ENCODE measurements around the gene TRABD2A. TPM values are rescaled to one million over a fixed set of nuclear protein-coding genes. Genes with fewer than 3 reads are reported as not detected.

The TRABD2A gene
- total RNA-seq, 1 experiment from 2014 or later: 4.6 TPM

- H3K4me1 ChIP-seq (ENCODE audit: control insufficient read depth in 1 of 2, insufficient read depth in 2 of 2, low read length in 2 of 2): no peaks in the 10 kb centered on the region
- H4K20me1 ChIP-seq (ENCODE audit: insufficient read depth): no peaks in the 10 kb centered on the region
- H3K9ac ChIP-seq (ENCODE audit: low read length): no peak overlapping the region
- ChIA-PET POLR2A (interaction anchor here (1.2 kb wide), 1 partner anchor 113 kb away, joined by 4 read pairs; no protein-coding TSS in a partner anchor), CTCF (no interaction called here), RAD21 (ENCODE audit: low non-redundant PET in 1 of 2, low total read pairs in 2 of 2, uncharacterized antibody in 2 of 2, unreplicated experiment in 2 of 2) (no interaction called here)
- H3K4me2 ChIP-seq (ENCODE audit: low read length): no peak overlapping the region
- no peak overlapping the region for H2AFZ ChIP-seq (ENCODE audit: low read depth, low read length, poor library complexity, severe bottlenecking)
- H3K27me3 ChIP-seq (ENCODE audit: insufficient read depth, low read length): no peaks in the 10 kb centered on the region
- no peak for DNase-seq (ENCODE audit: low read depth, low spot score)
- H3K27ac ChIP-seq (ENCODE audit: low read depth, low read length): no peak overlapping the region
- no peaks in the 10 kb centered on the region for H3K9me3 ChIP-seq (ENCODE audit: control insufficient read depth in 1 of 2, insufficient read depth in 1 of 2, low read depth in 1 of 2, low read length in 2 of 2)
- H3K9me2 ChIP-seq (ENCODE audit: insufficient read depth): no peaks in the 10 kb centered on the region
- ATAC-seq: no peak
- no peak overlapping the region for H3K4me3 ChIP-seq (replicated peaks in 1 of 2; ENCODE audit: low read depth in 1 of 2, low read length in 2 of 2)
- intact Hi-C loops (cut with micrococcal nuclease): no loop called here
- no peaks in the 10 kb centered on the region for H3K36me3 ChIP-seq (ENCODE audit: control insufficient read depth in 1 of 2, insufficient read depth in 2 of 2, low read length in 2 of 2)
- BruUV-seq (replicated peaks): no TSS peak
- TF ChIP-seq ATF3 (IDR thresholded peaks at IDR 0.05) (no peak), SRF (IDR thresholded peaks at IDR 0.05; ENCODE audit: low read depth) (no peak), ZBTB33 (IDR thresholded peaks at IDR 0.05; ENCODE audit: extremely low read depth, insufficient replicate concordance, low read length) (no peak), ZNF274 (IDR thresholded peaks at IDR 0.05; ENCODE audit: low read depth, low read length) (no peak), JUND (IDR thresholded peaks at IDR 0.05) (no peak), CEBPB (IDR thresholded peaks at IDR 0.05; ENCODE audit: low read depth) (no peak), CBX3 (IDR thresholded peaks at IDR 0.05; ENCODE audit: low read depth) (no peak), EZH2 (IDR thresholded peaks at IDR 0.05) (no peak), FOSL1 (IDR thresholded peaks at IDR 0.05; ENCODE audit: low read depth) (no peak), RAD21 (IDR thresholded peaks at IDR 0.05; ENCODE audit: low read depth) (no peak), ZFX (IDR thresholded peaks at IDR 0.05) (no peak), ELF1 (IDR thresholded peaks at IDR 0.05; ENCODE audit: borderline replicate concordance, low read depth) (no peak), POLR2AphosphoS5 (IDR thresholded peaks at IDR 0.05; ENCODE audit: low read depth, low read length) (no peak), POLR2A (IDR thresholded peaks at IDR 0.05; ENCODE audit: borderline replicate concordance, extremely low read depth, insufficient read depth, insufficient read length) (no peak), CTCF (IDR thresholded peaks at IDR 0.05 in 2 of 3, conservative IDR thresholded peaks at IDR 0.05 in 1 of 3; ENCODE audit: borderline replicate concordance in 1 of 3, insufficient read depth in 1 of 3, low read depth in 2 of 3, low read length in 2 of 3) (no peak), YY1 (IDR thresholded peaks at IDR 0.05; ENCODE audit: extremely low read depth, insufficient replicate concordance, low read depth, low read length) (no peak), REST (IDR thresholded peaks at IDR 0.05; ENCODE audit: low read depth) (no peak)
- H3K79me2 ChIP-seq (ENCODE audit: insufficient read depth, low read length): no peaks in the 10 kb centered on the region
These were observed 87.2 kb downstream of the TRABD2A start for GRCh38 chr2:84793641-84794040.
